CD14-positive monocyte (primary cell): Measurements from ENCODE around the gene CTBP2. TPM values are rescaled to one million over a fixed set of nuclear protein-coding genes. Genes with fewer than 3 reads are reported as not detected.

Experiments
- DNase-seq, 3 donors: peaks; one replicate each; pipeline ENCODE4 v3.0.0-alpha.2; 2011 to 2022
- H2AFZ ChIP-seq: 2 replicates; pipeline ENCODE4 v1.6.0; 2012; ENCODE audit warnings: mild to moderate bottlenecking, low read depth, low read length, inconsistent platforms; ENCODE audit not compliant: insufficient read depth, poor library complexity, severe bottlenecking
- H3K27ac ChIP-seq, 2 donors: 1 replicate in 1 of 2; 2 replicates in 1 of 2; pipeline ENCODE4 v1.5.1; 2012 to 2013; ENCODE audit warnings: low read length in 2 of 2, control low read depth in 1 of 2, inconsistent platforms in 1 of 2, low read depth in 1 of 2, mild to moderate bottlenecking in 1 of 2
- H3K27me3 ChIP-seq, 2 donors: one replicate each; pipeline versions ENCODE4 v1.6.0 to v1.6.1; 2011 to 2013; ENCODE audit warnings: low read length in 2 of 2; ENCODE audit not compliant: control insufficient read depth in 2 of 2, insufficient read depth in 2 of 2
- H3K36me3 ChIP-seq, 2 donors: replicated peaks in 1 of 2; 1 replicate in 1 of 2; 2 replicates in 1 of 2; pipeline versions ENCODE4 v1.5.1 to v1.6.1; 2012 to 2013; ENCODE audit warnings: low read length in 2 of 2, control low read depth in 1 of 2, inconsistent platforms in 1 of 2, mild to moderate bottlenecking in 1 of 2; ENCODE audit not compliant: insufficient read depth in 2 of 2, control insufficient read depth in 1 of 2
- H3K4me1 ChIP-seq, 2 donors: 1 replicate in 1 of 2; 2 replicates in 1 of 2; pipeline versions ENCODE4 v1.5.1 to v1.6.1; 2012 to 2013; ENCODE audit warnings: low read length in 2 of 2, control low read depth in 1 of 2, inconsistent platforms in 1 of 2, mild to moderate bottlenecking in 1 of 2, moderate library complexity in 1 of 2; ENCODE audit not compliant: insufficient read depth in 2 of 2, control insufficient read depth in 1 of 2
- H3K4me2 ChIP-seq: replicated peaks from 2 replicates; pipeline ENCODE3; 2012; ENCODE audit warnings: low read length, moderate library complexity, mild to moderate bottlenecking; ENCODE audit not compliant: poor library complexity, severe bottlenecking; ENCODE audit errors: extremely low read depth
- H3K4me3 ChIP-seq, 3 experiments: fragments of 200-600 bp in 1 of 3; sonication (generic) in 1 of 3; replicated peaks in 1 of 3; 1 replicate in 2 of 3; 2 replicates in 1 of 3; pipeline ENCODE4 v1.5.1; 2011 to 2013; ENCODE audit warnings: low read length in 3 of 3, mild to moderate bottlenecking in 3 of 3, control low read depth in 2 of 3, low read depth in 2 of 3, inconsistent platforms in 1 of 3, moderate library complexity in 1 of 3
- H3K79me2 ChIP-seq: 2 replicates; pipeline ENCODE4 v1.6.0; 2012; ENCODE audit warnings: mild to moderate bottlenecking, control low read depth, inconsistent platforms, low read length, moderate library complexity; ENCODE audit not compliant: insufficient read depth
- H3K9ac ChIP-seq: 2 replicates; pipeline ENCODE4 v1.6.0; 2017; ENCODE audit warnings: low read length, mild to moderate bottlenecking; ENCODE audit not compliant: insufficient read depth, poor library complexity, severe bottlenecking
- H3K9me3 ChIP-seq, 2 donors: replicated peaks in 1 of 2; 1 replicate in 1 of 2; 2 replicates in 1 of 2; pipeline versions ENCODE4 v1.5.1 to v1.6.1; 2012 to 2013; ENCODE audit warnings: low read length in 2 of 2, control low read depth in 1 of 2; ENCODE audit not compliant: control insufficient read depth in 1 of 2, insufficient read depth in 1 of 2
- H4K20me1 ChIP-seq: 2 replicates; pipeline ENCODE4 v1.6.0; 2012; ENCODE audit warnings: mild to moderate bottlenecking, low read length, control low read depth, moderate library complexity; ENCODE audit not compliant: insufficient read depth
- H3K27ac Mint-ChIP-seq, 7 donors: one replicate each; pipeline ENCODE4 v1.8.0; 2020; ENCODE audit warnings: mild to moderate bottlenecking in 7 of 7, mixed read lengths in 7 of 7, moderate library complexity in 6 of 7, inconsistent platforms in 2 of 7
- H3K27me3 Mint-ChIP-seq, 3 donors: one replicate each; pipeline ENCODE4 v1.8.0; 2021 to 2022; ENCODE audit warnings: low read depth in 3 of 3, mild to moderate bottlenecking in 3 of 3, mixed read lengths in 3 of 3, moderate library complexity in 3 of 3, inconsistent platforms in 1 of 3
- H3K36me3 Mint-ChIP-seq, 2 donors: one replicate each; pipeline ENCODE4 v1.8.0; 2020; ENCODE audit warnings: mixed read lengths in 2 of 2, inconsistent platforms in 1 of 2, mild to moderate bottlenecking in 1 of 2
- H3K4me1 Mint-ChIP-seq: one replicate; pipeline ENCODE4 v1.8.0; 2020; ENCODE audit warnings: mild to moderate bottlenecking, mixed read lengths
- H3K4me3 Mint-ChIP-seq, 2 donors: one replicate each; pipeline ENCODE4 v1.8.0; 2020; ENCODE audit warnings: mild to moderate bottlenecking in 2 of 2, mixed read lengths in 2 of 2, moderate library complexity in 1 of 2
- H3K9me3 Mint-ChIP-seq, 7 donors: one replicate each; pipeline ENCODE4 v1.8.0; 2020 to 2022; ENCODE audit warnings: mixed read lengths in 7 of 7, mild to moderate bottlenecking in 6 of 7, moderate library complexity in 6 of 7, inconsistent platforms in 2 of 7
- WGBS: methylation state at CpG from one replicate; pipeline ENCODE4 v1.1.5; 2013; ENCODE audit warnings: missing lambda C conversion rate; ENCODE audit not compliant: insufficient coverage; 5-methylcytosine and 5-hydroxymethylcytosine counted together
- intact Hi-C, 2 donors: fragments of 100-400 bp; cut with micrococcal nuclease; formaldehyde crosslinking; loops; one replicate each; pipeline versions ENCODE4 v1.15.0 to v1.15.1; 2023
- polyA minus RNA-seq: library from RNA; depleted of rRNA, polyadenylated mRNA; stranded (reverse); fragments of >200 nt; gene quantifications from 2 replicates; pipeline ENCODE4 v1.2.3, GENCODE V29; 2012
- polyA plus RNA-seq, 3 donors: library from polyadenylated mRNA; depleted of rRNA in 1 of 3; unstranded in 2 of 3; stranded (reverse) in 1 of 3; fragments of 300-500 nt in 2 of 3; fragments of >200 nt in 1 of 3; fragmentation: Illumina TruSeq in 2 of 3; gene quantifications; 1 replicate in 2 of 3; 2 replicates in 1 of 3; pipeline ENCODE4 v1.2.3, GENCODE V29; 2012 to 2021
- total RNA-seq, 12 experiments: library from RNA in 1 of 12; stranded (reverse) in 1 of 12; fragments of 120-200 nt in 1 of 12; gene quantifications; one replicate each; pipeline ENCODE4 v1.2.4 and lab custom pipeline; 2013 to 2026; ENCODE audit warnings: mixed read lengths in 6 of 12, inconsistent platforms in 1 of 12
- TF ChIP-seq, protein P1 (sequence below): fragments of 200-600 bp; IDR thresholded peaks from one replicate; pipeline ENCODE4 v1.8.0; 2022; ENCODE audit warnings: antibody characterized with exemption, mild to moderate bottlenecking

Gene CTBP2
- 79.1 TPM for total RNA-seq (2013)
- 10 to 100 TPM; 40.9 to 87.1 (median 41.1) TPM for polyA plus RNA-seq
- polyA minus RNA-seq = 91.3 and 104 TPM in 2 replicates
- 38.2 to 153 (median 69.5) reads per million in 11 experiments for total RNA-seq (lab: John Stamatoyannopoulos, UW)

DNA sequence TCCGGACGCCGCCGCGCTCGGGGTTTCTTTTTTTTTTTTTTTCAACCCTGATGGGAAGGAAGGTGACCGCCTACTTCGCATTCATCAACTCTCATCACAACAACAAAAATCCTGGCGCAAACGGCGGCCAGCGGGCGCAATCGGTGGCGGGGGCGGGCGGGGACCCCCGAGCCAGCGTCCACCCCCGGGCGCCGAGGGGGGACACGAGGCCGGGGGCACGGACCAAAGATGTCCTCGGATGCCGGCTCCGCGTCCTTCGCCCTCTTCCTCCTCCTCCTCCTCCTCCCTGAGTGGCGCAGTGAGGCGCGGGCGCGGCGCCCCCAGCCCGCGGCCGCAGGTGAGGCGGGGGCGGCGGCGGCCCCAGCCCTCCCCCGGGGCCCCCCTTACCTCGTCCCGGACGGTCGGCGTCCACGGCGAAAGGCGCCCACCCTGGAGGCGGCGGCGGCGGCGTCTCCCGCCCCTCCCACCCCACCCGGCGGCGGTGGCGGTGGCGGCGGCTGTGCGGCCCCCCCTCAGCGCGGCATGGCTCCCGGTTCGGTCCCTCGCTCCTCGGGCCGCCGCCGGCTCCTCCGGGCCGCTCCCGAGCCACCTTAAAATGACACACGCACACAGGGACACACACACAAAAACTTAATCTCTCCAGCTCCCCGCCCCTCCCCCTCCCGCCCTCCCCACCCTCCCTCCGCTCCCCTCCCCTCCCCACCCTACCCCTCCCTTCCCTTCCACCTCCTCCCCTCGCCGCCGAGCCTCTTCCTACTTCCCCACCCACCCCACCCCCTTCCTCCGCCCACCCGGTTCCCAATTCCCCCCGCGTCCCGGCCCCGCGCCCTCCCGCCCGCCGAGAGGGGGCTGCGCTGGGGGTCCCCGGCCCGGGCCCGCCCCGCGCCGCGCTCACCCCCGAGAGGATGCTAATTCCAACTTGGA lies at the start of gene CTBP2:
CTBP2 (minus strand) TSS at position 632 of the 924 bp plus-strand sequence.
- H3K36me3 ChIP-seq = no peaks in the 10 kb centered on the region
- peak within 1 kb of the TSS; percentile 78 to 94 (median 80) for H3K4me3 ChIP-seq
- Mint-ChIP-seq H3K4me3 (peak within 1 kb of the TSS; percentile 81 to 90), H3K4me1 (peaks cover 39% of the 10 kb centered on the region), H3K36me3 (peaks cover 0 to 1% of the 10 kb centered on the region in 2 donors), H3K9me3 (no peaks in the 10 kb centered on the region), H3K27ac (peak within 1 kb of the TSS; percentile 59 to 90 (median 78)), H3K27me3 (peaks cover 10 to 18% (median 16%) of the 10 kb centered on the region in 3 donors)
- H3K79me2 ChIP-seq = peaks cover 42% of the 10 kb centered on the region
- peak within 1 kb of the TSS; percentile 77 for H3K9ac ChIP-seq
- under 1% methylated on average over 68 of the region's 103 CpGs for WGBS
- peak within 1 kb of the TSS; percentile 98 for H2AFZ ChIP-seq
- H3K4me1 ChIP-seq = peaks cover 34 to 48% of the 10 kb centered on the region in 2 donors
- TF ChIP-seq, protein P1, sequence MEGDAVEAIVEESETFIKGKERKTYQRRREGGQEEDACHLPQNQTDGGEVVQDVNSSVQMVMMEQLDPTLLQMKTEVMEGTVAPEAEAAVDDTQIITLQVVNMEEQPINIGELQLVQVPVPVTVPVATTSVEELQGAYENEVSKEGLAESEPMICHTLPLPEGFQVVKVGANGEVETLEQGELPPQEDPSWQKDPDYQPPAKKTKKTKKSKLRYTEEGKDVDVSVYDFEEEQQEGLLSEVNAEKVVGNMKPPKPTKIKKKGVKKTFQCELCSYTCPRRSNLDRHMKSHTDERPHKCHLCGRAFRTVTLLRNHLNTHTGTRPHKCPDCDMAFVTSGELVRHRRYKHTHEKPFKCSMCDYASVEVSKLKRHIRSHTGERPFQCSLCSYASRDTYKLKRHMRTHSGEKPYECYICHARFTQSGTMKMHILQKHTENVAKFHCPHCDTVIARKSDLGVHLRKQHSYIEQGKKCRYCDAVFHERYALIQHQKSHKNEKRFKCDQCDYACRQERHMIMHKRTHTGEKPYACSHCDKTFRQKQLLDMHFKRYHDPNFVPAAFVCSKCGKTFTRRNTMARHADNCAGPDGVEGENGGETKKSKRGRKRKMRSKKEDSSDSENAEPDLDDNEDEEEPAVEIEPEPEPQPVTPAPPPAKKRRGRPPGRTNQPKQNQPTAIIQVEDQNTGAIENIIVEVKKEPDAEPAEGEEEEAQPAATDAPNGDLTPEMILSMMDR = no peak
- peak in 2 of 3 donors; percentile 39 to 42 for DNase-seq
- intact Hi-C loops = loop anchor here (5.0 to 10.0 kb wide), 6 partner anchors 98 to 2005 kb away; partner anchors contain the start of genes BCCIP (in 2 of the 2), UROS (in 2 of the 2), BUB3 (in 1 of the 2) and EDRF1 (in 1 of the 2)
- peak within 1 kb of the TSS; percentile 74 to 87 for H3K27ac ChIP-seq
- H3K4me2 ChIP-seq = peak within 1 kb of the TSS; percentile 98
- no peaks in the 10 kb centered on the region for H3K9me3 ChIP-seq
- peaks cover 0 to 8% of the 10 kb centered on the region in 2 donors for H3K27me3 ChIP-seq
- H4K20me1 ChIP-seq = peaks cover 37% of the 10 kb centered on the region

DNA sequence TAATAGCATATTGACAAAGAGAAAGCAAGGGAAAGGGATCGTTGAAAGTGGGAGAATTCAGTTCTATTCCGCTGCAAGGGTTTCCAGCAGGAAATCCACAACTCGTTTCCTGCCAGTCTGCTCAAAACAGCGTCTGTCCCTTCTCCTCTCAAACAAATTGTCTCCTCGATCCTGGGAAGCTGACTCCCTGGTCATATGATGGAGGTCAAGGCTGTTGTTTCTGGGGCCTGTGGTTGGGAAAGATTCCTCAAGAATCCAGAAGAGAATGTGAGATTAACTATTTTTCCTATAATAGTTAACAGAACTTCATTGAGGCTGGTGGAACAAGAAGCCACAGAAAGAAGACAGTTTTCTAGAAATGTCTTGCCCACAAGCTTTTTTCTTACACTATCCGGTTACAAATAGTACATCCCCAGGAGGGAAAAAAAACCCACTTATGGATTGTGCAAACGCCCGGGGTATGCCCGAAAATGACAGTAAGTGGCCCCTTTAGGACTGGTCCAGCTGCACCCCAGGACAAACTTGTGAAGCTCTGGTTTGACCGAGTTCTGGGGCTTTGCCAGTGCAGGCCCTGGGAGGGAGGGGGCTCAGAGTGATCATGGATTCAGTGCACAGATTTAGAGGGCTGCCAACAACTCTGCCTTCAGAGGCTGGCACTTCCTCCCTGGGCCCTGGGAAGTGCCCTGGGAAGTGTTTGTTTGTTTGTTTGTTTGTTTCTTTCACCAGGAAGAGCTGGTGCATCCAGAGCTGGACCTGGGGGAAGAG lies 49.4 kb upstream of the CTBP2 start:
- intact Hi-C loops = no loop called here
- Histone ChIP-seq H4K20me1 (no peaks in the 10 kb centered on the region), H3K9ac (no peak overlapping the region), H3K9me3 (no peaks in the 10 kb centered on the region), H3K4me1 (no peaks in the 10 kb centered on the region), H3K27me3 (no peaks in the 10 kb centered on the region), H3K27ac (no peak overlapping the region), H3K36me3 (no peaks in the 10 kb centered on the region), H3K79me2 (no peaks in the 10 kb centered on the region), H3K4me3 (no peak overlapping the region), H2AFZ (no peak overlapping the region), H3K4me2 (no peak overlapping the region)
- no peak for DNase-seq
- Mint-ChIP-seq H3K27me3 (peaks cover 6 to 12% (median 10%) of the 10 kb centered on the region in 3 donors), H3K36me3 (no peaks in the 10 kb centered on the region), H3K4me1 (no peaks in the 10 kb centered on the region), H3K27ac (peak overlapping the region in 1 of 7 donors; percentile 2), H3K4me3 (no peak overlapping the region), H3K9me3 (peaks cover 0 to 10% (median 0%) of the 10 kb centered on the region in 7 donors)
- WGBS = 80% methylated on average over 5 of the region's 10 CpGs
- TF ChIP-seq, protein P1 = no peak
